ENCODE results near the gene TBC1D22B. TPM values are rescaled to one million over a fixed set of nuclear protein-coding genes. Genes with fewer than 3 reads are reported as not detected.

TBC1D22B gene
- total RNA-seq, 1 experiment from 2014 or later: 12.9 TPM

DNA sequence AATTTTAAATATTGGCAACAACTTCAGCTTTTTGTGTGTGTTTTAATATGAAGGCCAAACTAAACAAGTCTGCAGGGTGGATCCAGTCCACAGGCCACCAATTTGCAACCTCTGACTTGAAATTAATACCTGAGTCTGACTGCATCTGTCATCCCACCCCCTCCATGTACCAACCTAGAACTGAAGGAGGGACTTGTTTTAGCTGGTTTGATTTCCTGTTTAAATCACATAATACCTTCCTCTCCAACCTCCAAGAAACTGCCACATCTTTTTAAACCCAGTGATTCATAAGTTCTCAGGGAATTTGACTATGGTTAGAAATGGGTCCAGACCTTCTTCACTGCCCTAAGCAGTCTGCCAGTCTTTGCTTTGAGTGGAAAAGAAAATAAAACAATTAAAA, 117.8 kb downstream of the TBC1D22B start:
- no peak overlapping the region for H2BK120ac ChIP-seq (ENCODE audit: low read depth, low read length, poor library complexity, severe bottlenecking)
- Mint-ChIP-seq H3K36me3 (ENCODE audit: insufficient read depth in 1 of 3, low read depth in 3 of 3) (peaks cover 12 to 71% (median 46%) of the 10 kb centered on the region in 3 experiments; a peak in 5 of 7 replicates), H3K27me3 (ENCODE audit: low read depth) (no peaks in the 10 kb centered on the region), H3K4me1 (no peaks in the 10 kb centered on the region), H3K4me3 (no peak overlapping the region), H3K27ac (no peak overlapping the region), H3K9me3 (no peaks in the 10 kb centered on the region)
- H3K4me2 ChIP-seq (ENCODE audit: insufficient read depth, insufficient read length, low read length): no peak overlapping the region
- no peak overlapping the region for H2AFZ ChIP-seq (ENCODE audit: low read length)
- no peak overlapping the region for H3K18ac ChIP-seq (ENCODE audit: insufficient read length, low read depth, low read length)
- no peak for DNase-seq
- H3K27ac ChIP-seq (ENCODE audit: insufficient read length, low read depth, low read length): no peak overlapping the region
- no peak overlapping the region for H3K4ac ChIP-seq (ENCODE audit: low read depth, low read length)
- H3K9ac ChIP-seq (ENCODE audit: extremely low read depth, insufficient read length, low read length): no peak overlapping the region
- H3K23me2 ChIP-seq (ENCODE audit: insufficient read length, low read depth, low read length, poor library complexity, severe bottlenecking): no peaks in the 10 kb centered on the region
- no peak overlapping the region for H3K14ac ChIP-seq (ENCODE audit: insufficient read depth, low read length)
- no peak overlapping the region for H3T11ph ChIP-seq (ENCODE audit: low read length)
- no peak overlapping the region for H4K91ac ChIP-seq (ENCODE audit: insufficient read length, low read depth, low read length)
- H4K20me1 ChIP-seq (ENCODE audit: control insufficient read depth, insufficient read depth, insufficient read length): no peaks in the 10 kb centered on the region
- H3K4me1 ChIP-seq (ENCODE audit: insufficient read depth, low read length): no peaks in the 10 kb centered on the region
- H3K56ac ChIP-seq (ENCODE audit: insufficient read length, low read depth, low read length): no peak overlapping the region
- TF ChIP-seq CTCF (conservative IDR thresholded peaks at IDR 0.05): no peak
- no peak overlapping the region for H2BK5ac ChIP-seq (ENCODE audit: insufficient read length, low read length)
- H4K5ac ChIP-seq (ENCODE audit: insufficient read length, low read depth, low read length): no peak overlapping the region
- H3K79me1 ChIP-seq (ENCODE audit: insufficient read depth, low read depth, low read length, poor library complexity, severe bottlenecking): no peaks in the 10 kb centered on the region
- no peak overlapping the region for H3K23ac ChIP-seq (ENCODE audit: insufficient read length, low read depth, low read length)
- H2BK20ac ChIP-seq (ENCODE audit: low read depth, low read length, poor library complexity, severe bottlenecking): no peak overlapping the region
- no peak overlapping the region for H2AK5ac ChIP-seq (ENCODE audit: insufficient read length, low read length)
- H2BK12ac ChIP-seq (ENCODE audit: insufficient read length, low read depth, low read length): no peak overlapping the region
- H4K8ac ChIP-seq (replicated peaks; ENCODE audit: insufficient read length, low read depth, low read length): no peak overlapping the region
- H3K79me2 ChIP-seq (ENCODE audit: insufficient read depth, low read length): no peaks in the 10 kb centered on the region
- H3K9me3 ChIP-seq (ENCODE audit: control insufficient read depth, low read depth, low read length): no peaks in the 10 kb centered on the region
- H2BK15ac ChIP-seq (ENCODE audit: low read depth, low read length): no peak overlapping the region
- no peaks in the 10 kb centered on the region for H3K27me3 ChIP-seq (ENCODE audit: insufficient read depth, low read length)
